Stimulated activated naive B cell treated with anti-CD40 and anti-IgM and Interleukin-4, amounts not matched to agents 10 μg/mL and 1 μg/mL and 100 μg/mL, for 72 hours (primary cell): ENCODE results near the gene TMEM179.

ENCODE experiments used
- ATAC-seq, 2 donors: fragments of 150-1000 bp; cut with Tn5 transposase; replicated peaks; 2 replicates each; pipeline ENCODE4 v1.10.0; 2021; ENCODE audit warnings: moderate library complexity in 1 of 2
- DNase-seq: peaks from one replicate; pipeline ENCODE4 v3.0.0; 2021
- H3K27ac Mint-ChIP-seq: one replicate; pipeline ENCODE4 v1.8.0; 2022; ENCODE audit warnings: mild to moderate bottlenecking, mixed read lengths
- H3K27me3 Mint-ChIP-seq, 2 donors: one replicate each; pipeline ENCODE4 v1.8.0; 2022; ENCODE audit warnings: mixed read lengths in 2 of 2
- H3K36me3 Mint-ChIP-seq, 2 donors: one replicate each; pipeline ENCODE4 v1.8.0; 2022; ENCODE audit warnings: mixed read lengths in 2 of 2, mild to moderate bottlenecking in 1 of 2
- H3K4me1 Mint-ChIP-seq, 2 donors: one replicate each; pipeline ENCODE4 v1.8.0; 2022; ENCODE audit warnings: mixed read lengths in 2 of 2, mild to moderate bottlenecking in 1 of 2
- H3K4me3 Mint-ChIP-seq, 2 donors: one replicate each; pipeline ENCODE4 v1.8.0; 2022; ENCODE audit warnings: mild to moderate bottlenecking in 2 of 2, mixed read lengths in 2 of 2, moderate library complexity in 1 of 2
- H3K9me3 Mint-ChIP-seq, 2 donors: one replicate each; pipeline ENCODE4 v1.8.0; 2022; ENCODE audit warnings: mixed read lengths in 2 of 2, mild to moderate bottlenecking in 1 of 2

TMEM179 gene

DNA sequence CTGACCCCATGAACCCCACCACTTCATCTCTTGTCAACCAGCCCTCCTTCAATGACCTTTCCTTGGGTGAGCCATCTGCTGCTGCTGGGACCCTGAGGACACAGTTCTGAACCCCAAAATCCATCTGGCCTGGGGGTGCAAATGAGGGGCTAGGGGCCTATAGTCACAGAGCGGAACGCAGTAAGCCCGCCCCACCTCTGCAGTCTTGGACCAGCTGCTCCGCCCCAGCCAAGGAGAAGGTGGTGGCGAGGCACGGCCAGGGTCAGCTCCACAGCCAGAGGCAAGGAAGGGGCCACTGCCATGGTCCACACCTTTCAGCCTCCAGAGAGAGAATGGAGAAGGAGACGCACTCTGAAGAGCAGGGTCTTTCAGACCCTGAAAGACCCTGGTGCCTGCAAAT, 5.1 kb downstream of the TMEM179 start:
- H3K4me3 Mint-ChIP-seq = no peak overlapping the region
- peaks cover 5 to 15% of the 10 kb centered on the region in 2 donors for H3K4me1 Mint-ChIP-seq
- no peaks in the 10 kb centered on the region for H3K9me3 Mint-ChIP-seq
- DNase-seq = no peak
- H3K36me3 Mint-ChIP-seq = no peaks in the 10 kb centered on the region
- H3K27ac Mint-ChIP-seq = no peak overlapping the region
- no peak for ATAC-seq
- peaks cover 63 to 76% of the 10 kb centered on the region in 2 donors for H3K27me3 Mint-ChIP-seq

DNA sequence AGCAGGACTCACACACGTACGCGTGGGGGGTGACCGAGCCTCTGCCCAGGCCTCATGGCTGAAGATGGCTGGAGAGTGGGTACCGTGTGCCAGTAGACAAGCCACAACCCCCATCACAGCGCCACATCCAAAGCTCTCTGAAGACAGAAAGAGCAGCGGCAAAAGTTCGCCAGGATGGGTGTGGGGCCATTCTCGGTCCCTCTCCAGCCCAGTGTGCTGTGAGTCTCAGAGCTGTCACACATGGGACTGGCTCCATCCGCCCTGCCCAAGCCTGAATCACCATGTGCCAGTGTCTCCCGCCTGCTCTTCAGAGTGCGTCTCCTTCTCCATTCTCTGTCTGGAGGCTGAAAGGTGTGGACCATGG, 5.7 kb downstream of the TMEM179 start:
- Mint-ChIP-seq H3K36me3 (no peaks in the 10 kb centered on the region), H3K4me3 (no peak overlapping the region), H3K27ac (no peak overlapping the region), H3K27me3 (peaks cover 57 to 71% of the 10 kb centered on the region in 2 donors), H3K4me1 (peaks cover under 1 to 9% of the 10 kb centered on the region in 2 donors), H3K9me3 (no peaks in the 10 kb centered on the region)
- DNase-seq (no peak), ATAC-seq (no peak)

DNA sequence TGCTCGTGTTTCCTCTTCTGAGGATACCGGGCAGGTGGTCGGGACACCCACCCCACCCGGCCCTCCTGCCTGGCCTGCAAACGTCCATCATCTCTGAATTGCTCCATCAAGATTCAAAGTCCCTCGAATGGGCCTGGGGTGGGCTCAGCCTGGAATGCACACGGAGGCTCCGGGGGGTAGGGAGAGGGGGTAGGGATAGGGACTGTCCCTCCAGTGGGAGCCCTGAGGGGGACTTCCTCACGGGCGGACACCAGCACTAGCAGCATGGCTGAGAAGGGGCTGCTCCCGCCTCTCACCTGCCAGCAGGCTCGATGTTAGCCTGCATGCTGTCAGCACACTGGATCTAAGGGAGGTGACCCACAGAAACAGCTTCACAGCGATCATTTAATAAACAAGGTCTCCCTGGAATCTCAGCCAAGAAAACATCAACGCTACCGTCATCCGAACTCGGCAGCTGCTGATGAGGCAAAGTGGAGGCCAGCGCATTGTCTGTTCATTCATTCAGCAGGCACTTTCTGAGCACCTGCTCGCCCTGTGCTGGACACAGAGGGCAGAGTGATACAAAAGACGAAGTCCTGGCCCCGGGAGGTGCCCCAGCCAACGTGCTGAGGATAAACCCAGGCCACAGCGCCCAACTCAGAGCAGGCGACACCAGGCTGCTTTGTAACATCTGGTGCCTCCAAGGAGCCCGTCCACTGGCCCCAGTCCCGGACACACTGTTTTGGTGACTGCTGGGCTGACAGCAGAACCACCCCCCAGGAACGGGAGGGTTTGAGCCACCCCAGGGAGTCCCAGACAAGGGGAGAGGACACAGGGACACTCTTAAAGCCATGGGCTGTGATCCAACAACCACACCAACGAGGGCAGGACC, 6.3 kb downstream of the TMEM179 start:
- no peak for DNase-seq
- no peak overlapping the region for H3K27ac Mint-ChIP-seq
- H3K4me1 Mint-ChIP-seq = peaks cover 0 to 3% of the 10 kb centered on the region in 2 donors
- no peak overlapping the region for H3K4me3 Mint-ChIP-seq
- H3K9me3 Mint-ChIP-seq = no peaks in the 10 kb centered on the region
- peaks cover 51 to 65% of the 10 kb centered on the region in 2 donors for H3K27me3 Mint-ChIP-seq
- no peak for ATAC-seq
- no peaks in the 10 kb centered on the region for H3K36me3 Mint-ChIP-seq

DNA sequence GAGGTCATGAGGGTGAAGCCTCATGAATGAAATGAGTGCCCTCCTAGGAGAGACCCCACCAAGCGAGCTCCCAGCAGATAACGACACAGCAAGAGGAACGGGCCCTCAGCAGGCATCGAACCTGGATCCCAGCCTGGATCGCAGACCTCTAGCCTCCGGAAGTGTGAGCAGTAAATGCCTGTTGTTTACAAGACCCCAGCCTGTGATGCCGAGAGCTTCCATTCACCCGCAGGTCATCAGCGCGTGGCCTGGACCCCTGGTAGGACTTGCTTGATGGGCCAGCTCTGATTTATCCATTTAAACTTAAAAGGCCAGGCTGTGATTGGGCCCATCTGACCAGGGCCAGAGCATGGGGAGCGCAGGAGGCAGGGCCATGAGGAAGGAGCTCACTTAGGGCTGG, 7.0 kb downstream of the TMEM179 start:
- no peaks in the 10 kb centered on the region for H3K36me3 Mint-ChIP-seq
- H3K27ac Mint-ChIP-seq = no peak overlapping the region
- peaks cover 0 to 1% of the 10 kb centered on the region in 2 donors for H3K4me1 Mint-ChIP-seq
- no peaks in the 10 kb centered on the region for H3K9me3 Mint-ChIP-seq
- no peak overlapping the region for H3K4me3 Mint-ChIP-seq
- H3K27me3 Mint-ChIP-seq = peaks cover 45 to 60% of the 10 kb centered on the region in 2 donors
- DNase-seq (no peak), ATAC-seq (no peak)

DNA sequence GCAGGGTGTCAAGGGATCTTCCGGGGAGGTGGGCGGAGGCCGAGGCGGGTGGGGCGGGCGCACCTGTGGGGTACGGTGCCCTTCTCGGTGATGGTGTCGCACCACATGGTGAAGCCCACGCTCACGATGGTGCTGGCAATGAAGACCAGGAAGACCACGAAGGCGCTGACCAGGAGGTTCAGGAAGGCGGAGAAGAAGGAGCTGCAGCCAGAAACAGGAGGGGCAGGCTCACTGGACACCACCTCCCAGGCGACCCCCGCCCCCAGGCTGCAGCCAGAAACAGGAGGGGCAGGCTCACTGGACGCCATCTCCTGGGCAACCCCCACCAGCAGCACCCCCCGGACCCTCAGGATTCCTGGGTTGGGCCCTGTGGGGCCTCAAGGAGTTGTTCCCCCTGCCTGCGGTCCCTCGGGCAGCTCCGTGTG, 7.6 kb downstream of the TMEM179 start:
- DNase-seq = no peak
- ATAC-seq = no peak
- no peaks in the 10 kb centered on the region for H3K9me3 Mint-ChIP-seq
- peaks cover 0 to 4% of the 10 kb centered on the region in 2 donors for H3K4me1 Mint-ChIP-seq
- peaks cover 43 to 60% of the 10 kb centered on the region in 2 donors for H3K27me3 Mint-ChIP-seq
- no peak overlapping the region for H3K27ac Mint-ChIP-seq
- H3K4me3 Mint-ChIP-seq = no peak overlapping the region
- H3K36me3 Mint-ChIP-seq = no peaks in the 10 kb centered on the region

DNA sequence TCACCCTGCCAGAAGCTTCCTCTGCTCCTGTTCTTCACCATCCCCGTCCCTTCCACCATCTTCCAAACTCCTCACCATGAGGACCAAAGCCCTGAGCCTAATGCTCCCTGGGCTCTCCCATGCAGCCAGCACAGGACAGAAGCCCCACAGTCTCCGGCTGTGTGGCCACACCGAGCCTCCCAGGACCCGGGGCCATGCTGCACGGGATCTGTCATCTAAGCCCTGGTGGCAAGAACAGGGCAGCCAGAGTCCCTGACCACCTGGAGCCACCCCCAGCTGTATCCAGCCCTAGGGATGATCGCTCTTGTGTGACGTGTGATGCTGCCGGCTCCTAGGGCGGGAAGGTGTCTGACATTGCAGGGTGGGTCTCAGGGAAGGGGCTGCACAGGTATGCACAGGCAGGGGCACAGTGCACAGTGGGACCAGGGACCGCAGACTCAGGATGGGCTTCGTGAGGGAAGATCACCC, 8.1 kb downstream of the TMEM179 start:
- H3K27me3 Mint-ChIP-seq = peaks cover 42 to 56% of the 10 kb centered on the region in 2 donors
- ATAC-seq (no peak), DNase-seq (no peak)
- no peak overlapping the region for H3K4me3 Mint-ChIP-seq
- no peaks in the 10 kb centered on the region for H3K9me3 Mint-ChIP-seq
- H3K27ac Mint-ChIP-seq = no peak overlapping the region
- no peaks in the 10 kb centered on the region for H3K36me3 Mint-ChIP-seq
- H3K4me1 Mint-ChIP-seq = peaks cover 0 to 4% of the 10 kb centered on the region in 2 donors

DNA sequence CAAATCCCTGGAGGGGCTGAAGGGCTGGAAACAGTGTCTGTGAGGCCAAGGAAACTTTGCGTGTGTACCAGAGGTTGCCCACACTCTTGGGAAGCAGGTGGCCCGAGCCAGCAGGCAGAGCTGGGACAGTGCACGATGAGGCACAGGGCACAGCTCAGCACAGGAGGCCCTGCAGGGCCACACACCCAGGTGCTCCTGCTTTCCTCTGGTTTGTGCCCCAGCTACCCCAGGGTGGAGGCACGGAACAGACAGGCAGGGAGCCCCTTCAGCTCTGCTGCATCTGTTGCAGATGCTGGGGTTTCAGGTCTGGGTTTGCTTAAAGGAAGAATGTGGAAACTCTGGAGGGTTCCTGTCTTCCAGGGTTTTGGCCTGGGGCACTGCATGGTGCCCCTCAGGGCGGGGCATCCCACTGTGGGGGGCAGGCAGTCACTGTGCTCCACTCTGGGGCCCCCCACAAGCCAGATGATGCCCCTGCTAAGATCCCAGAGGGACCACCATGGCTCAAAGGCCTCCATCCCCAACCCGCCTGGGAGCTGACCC, 8.6 kb downstream of the TMEM179 start:
- ATAC-seq (no peak), DNase-seq (no peak)
- Mint-ChIP-seq H3K4me1 (peaks cover 0 to 4% of the 10 kb centered on the region in 2 donors), H3K36me3 (no peaks in the 10 kb centered on the region), H3K27me3 (peaks cover 37 to 51% of the 10 kb centered on the region in 2 donors), H3K27ac (no peak overlapping the region), H3K9me3 (no peaks in the 10 kb centered on the region), H3K4me3 (no peak overlapping the region)

DNA sequence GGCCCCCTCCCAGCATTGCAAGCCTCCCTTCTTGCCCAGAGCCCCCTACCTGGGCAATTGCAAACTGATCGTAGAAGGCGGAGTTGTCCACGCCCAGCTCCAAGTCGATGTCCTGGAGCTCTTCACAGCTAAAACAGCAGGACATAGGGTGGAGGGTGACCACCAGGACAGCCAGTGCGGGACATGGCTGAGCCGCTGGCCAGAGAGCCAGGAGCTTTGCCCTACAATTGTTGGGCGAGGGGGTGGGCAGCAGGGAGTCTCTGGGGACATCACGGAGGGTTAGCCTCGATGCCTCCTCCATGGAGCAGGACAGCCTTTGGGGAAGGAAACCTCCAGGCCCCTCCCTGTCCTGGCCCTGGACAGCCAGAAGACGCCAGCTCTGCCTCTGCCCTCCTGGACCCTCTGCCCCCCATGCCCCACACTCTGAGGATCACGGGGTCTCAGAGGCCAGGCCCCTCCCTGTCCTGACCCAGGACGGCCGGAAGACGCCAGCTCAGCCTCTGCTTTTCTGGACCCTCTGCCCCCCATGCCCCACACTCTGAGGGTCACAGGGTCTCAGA, 9.4 kb downstream of the TMEM179 start:
- no peak overlapping the region for H3K4me3 Mint-ChIP-seq
- peaks cover 0 to 4% of the 10 kb centered on the region in 2 donors for H3K4me1 Mint-ChIP-seq
- peaks cover 30 to 51% of the 10 kb centered on the region in 2 donors for H3K27me3 Mint-ChIP-seq
- H3K36me3 Mint-ChIP-seq = no peaks in the 10 kb centered on the region
- DNase-seq = no peak
- ATAC-seq = no peak
- H3K9me3 Mint-ChIP-seq = no peaks in the 10 kb centered on the region
- no peak overlapping the region for H3K27ac Mint-ChIP-seq

DNA sequence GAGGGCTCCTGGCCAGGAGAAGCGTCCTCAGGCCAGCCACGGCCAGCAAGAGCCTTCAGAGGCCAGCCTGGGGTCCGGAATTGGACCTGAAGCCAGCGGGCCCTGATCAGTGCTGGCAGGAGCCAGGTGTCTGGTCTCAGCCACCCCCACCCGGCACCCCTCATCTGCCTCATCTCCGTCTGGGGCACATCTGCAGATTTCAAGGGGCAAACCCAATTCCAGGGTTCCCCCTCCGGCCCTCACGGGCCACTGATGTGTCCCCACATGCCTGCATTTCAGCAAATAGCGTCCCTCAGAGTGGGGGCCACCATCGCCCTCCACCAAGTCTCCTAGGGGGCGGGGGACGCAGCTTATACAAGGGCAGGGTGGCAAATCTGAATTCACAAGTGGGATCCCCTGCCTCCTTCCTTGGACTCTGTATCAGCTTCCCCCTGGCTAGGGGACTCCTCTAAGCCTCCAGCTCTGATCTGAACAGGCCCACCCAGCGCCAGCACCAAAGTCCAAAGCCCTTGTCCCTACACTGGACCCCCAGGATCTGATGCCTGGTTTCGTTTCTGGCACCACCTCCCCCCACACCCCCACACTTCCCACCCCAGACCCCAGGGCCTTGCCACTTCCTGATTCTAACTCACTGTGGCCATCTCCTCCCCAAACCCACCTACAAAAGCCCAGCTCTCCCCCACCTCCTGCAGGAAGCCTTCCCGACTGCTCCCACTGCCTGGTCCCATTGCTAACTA, 10.1 kb downstream of the TMEM179 start:
- no peaks in the 10 kb centered on the region for H3K9me3 Mint-ChIP-seq
- H3K4me1 Mint-ChIP-seq = peaks cover 0 to 4% of the 10 kb centered on the region in 2 donors
- no peak overlapping the region for H3K4me3 Mint-ChIP-seq
- H3K36me3 Mint-ChIP-seq = no peaks in the 10 kb centered on the region
- DNase-seq = no peak
- ATAC-seq = no peak
- no peak overlapping the region for H3K27ac Mint-ChIP-seq
- H3K27me3 Mint-ChIP-seq = peaks cover 23 to 43% of the 10 kb centered on the region in 2 donors

DNA sequence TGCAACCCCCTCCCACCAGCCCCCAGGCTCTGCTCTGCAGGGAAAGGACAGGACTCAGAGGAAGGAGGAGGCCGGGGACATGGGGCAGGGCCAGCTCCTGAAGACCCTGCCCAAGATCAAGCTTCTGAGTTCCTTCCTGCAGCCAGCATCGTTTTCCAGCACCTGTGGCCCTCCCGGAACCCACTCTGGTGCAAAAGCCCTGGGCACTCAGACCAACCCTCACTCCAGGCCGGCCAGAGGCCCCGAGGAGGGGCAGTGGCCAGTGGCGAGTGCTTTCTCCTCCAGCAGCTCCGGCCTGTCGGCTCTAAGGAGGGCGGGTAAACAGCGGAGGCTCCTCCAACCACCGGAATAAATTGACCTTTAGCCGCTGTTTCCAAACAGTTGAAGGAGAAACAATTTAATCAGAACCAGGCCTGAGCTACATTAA, 10.8 kb downstream of the TMEM179 start:
- H3K9me3 Mint-ChIP-seq = no peaks in the 10 kb centered on the region
- no peak overlapping the region for H3K4me3 Mint-ChIP-seq
- H3K4me1 Mint-ChIP-seq = peaks cover 0 to 4% of the 10 kb centered on the region in 2 donors
- ATAC-seq (no peak), DNase-seq (no peak)
- peaks cover 18 to 38% of the 10 kb centered on the region in 2 donors for H3K27me3 Mint-ChIP-seq
- no peaks in the 10 kb centered on the region for H3K36me3 Mint-ChIP-seq
- H3K27ac Mint-ChIP-seq = no peak overlapping the region

DNA sequence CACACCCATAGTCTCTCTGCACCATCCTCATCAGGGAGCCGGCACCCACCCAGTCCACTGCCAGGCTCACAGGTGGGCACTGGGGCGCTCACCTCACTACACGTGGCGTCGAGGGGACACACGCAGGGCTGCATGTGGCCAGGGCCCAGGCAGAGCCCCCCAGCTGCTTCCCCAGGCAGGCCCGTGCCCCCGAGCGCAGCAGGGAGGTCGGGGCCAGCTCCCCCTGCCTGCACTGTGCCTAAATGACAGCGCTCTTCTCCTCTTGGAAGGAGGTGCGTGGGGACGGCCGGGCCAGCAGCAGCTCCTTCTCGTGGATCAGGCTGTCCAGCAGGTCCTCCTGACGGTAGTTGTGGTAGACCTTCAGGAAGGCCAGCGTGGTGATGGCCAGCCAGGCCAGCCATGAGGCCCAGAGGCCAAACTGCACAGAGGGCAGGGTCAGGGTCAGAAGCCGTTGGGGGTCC, 11.3 kb downstream of the TMEM179 start:
- no peak overlapping the region for H3K4me3 Mint-ChIP-seq
- ATAC-seq (no peak), DNase-seq (no peak)
- H3K27me3 Mint-ChIP-seq = peaks cover 18 to 34% of the 10 kb centered on the region in 2 donors
- no peaks in the 10 kb centered on the region for H3K9me3 Mint-ChIP-seq
- peaks cover 0 to 4% of the 10 kb centered on the region in 2 donors for H3K4me1 Mint-ChIP-seq
- no peak overlapping the region for H3K27ac Mint-ChIP-seq
- no peaks in the 10 kb centered on the region for H3K36me3 Mint-ChIP-seq

DNA sequence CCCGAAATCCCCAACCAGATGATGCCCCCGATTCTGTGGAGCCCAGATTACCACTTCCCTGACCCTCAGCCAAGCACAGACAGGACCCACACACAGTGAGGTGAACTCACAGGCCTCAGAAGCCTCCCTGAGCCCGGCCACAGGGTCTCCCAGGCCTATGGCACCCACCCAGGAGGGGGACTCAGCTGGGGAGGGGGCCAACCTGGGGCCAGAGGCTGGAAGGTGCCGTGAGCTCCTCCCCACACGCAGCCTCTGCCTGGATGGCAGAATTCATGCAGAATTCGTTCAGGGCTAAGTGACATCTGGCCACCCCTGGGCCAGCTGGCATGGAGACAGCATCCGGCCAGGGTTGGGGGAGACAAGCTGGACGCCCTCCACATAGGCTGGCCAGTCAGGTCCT, 11.8 kb downstream of the TMEM179 start:
- Mint-ChIP-seq H3K4me3 (no peak overlapping the region), H3K36me3 (no peaks in the 10 kb centered on the region), H3K9me3 (no peaks in the 10 kb centered on the region), H3K27me3 (peaks cover 18 to 32% of the 10 kb centered on the region in 2 donors), H3K4me1 (peaks cover 0 to 4% of the 10 kb centered on the region in 2 donors), H3K27ac (no peak overlapping the region)
- no peak for ATAC-seq
- no peak for DNase-seq

DNA sequence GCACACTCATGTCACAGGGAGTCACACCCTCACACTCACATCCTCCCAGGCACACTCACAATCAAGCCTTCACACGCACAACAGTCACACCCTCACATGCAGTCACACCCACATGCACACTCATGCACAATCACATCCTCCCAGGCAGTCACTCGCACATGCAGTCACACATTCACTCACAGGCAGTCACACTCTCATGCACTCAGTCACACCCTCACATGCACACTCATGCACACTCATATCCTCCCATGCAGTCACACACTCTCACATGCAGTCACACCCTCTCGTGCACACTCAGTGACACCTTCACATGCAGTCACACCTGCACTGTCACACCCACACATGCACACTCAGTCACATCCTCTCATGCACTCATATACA, 12.3 kb downstream of the TMEM179 start:
- peaks cover 0 to 4% of the 10 kb centered on the region in 2 donors for H3K4me1 Mint-ChIP-seq
- H3K9me3 Mint-ChIP-seq = no peaks in the 10 kb centered on the region
- H3K27ac Mint-ChIP-seq = no peak overlapping the region
- peaks cover 18 to 27% of the 10 kb centered on the region in 2 donors for H3K27me3 Mint-ChIP-seq
- ATAC-seq (no peak), DNase-seq (no peak)
- H3K4me3 Mint-ChIP-seq = no peak overlapping the region
- H3K36me3 Mint-ChIP-seq = no peaks in the 10 kb centered on the region
